HPDE6-E6E7 (cell line): Measurements from ENCODE around the gene RNGTT.

ENCODE experiments used
- DNase-seq: peaks from one replicate; pipeline ENCODE4 v3.0.0; 2011; ENCODE audit warnings: missing footprints; ENCODE audit errors: extremely low spot score

The RNGTT gene

GRCh38 chr6:88655586-88655985 is 307.8 kb downstream of the RNGTT start:
- no peak for DNase-seq

GRCh38 chr6:88653936-88654335 is 309.5 kb downstream of the RNGTT start:
- DNase-seq: no peak

GRCh38 chr6:88651400-88651799 is 312.0 kb downstream of the RNGTT start:
- no peak for DNase-seq

- no peak for DNase-seq
Observed at GRCh38 chr6:88650979-88651378, 312.4 kb downstream of the RNGTT start.

- no peak for DNase-seq
Observed at GRCh38 chr6:88650029-88650619, 313.3 kb downstream of the RNGTT start.

- no peak for DNase-seq
Observed at GRCh38 chr6:88641178-88641903, 322.1 kb downstream of the RNGTT start.

- DNase-seq: no peak
Observed at GRCh38 chr6:88637761-88638545, 325.5 kb downstream of the RNGTT start.

- DNase-seq: no peak
Observed at GRCh38 chr6:88636871-88637270, 326.5 kb downstream of the RNGTT start.

- DNase-seq: no peak
Observed at GRCh38 chr6:88633782-88634181, 329.6 kb downstream of the RNGTT start.

GRCh38 chr6:88631830-88632229 is 331.6 kb downstream of the RNGTT start:
- DNase-seq: no peak

- no peak for DNase-seq
Observed at GRCh38 chr6:88629838-88630494, 333.5 kb downstream of the RNGTT start.

GRCh38 chr6:88626460-88626859 is 337.0 kb downstream of the RNGTT start:
- no peak for DNase-seq

- DNase-seq: no peak
Observed at GRCh38 chr6:88623531-88623930, 339.9 kb downstream of the RNGTT start.

- DNase-seq: no peak
Observed at GRCh38 chr6:88619951-88620350, 343.5 kb downstream of the RNGTT start.

- DNase-seq: no peak
Observed at GRCh38 chr6:88616380-88616779, 347.0 kb downstream of the RNGTT start.

- no peak for DNase-seq
Observed at GRCh38 chr6:88614316-88614877, 349.0 kb downstream of the RNGTT start.

- DNase-seq: no peak
Observed at GRCh38 chr6:88612631-88613030, 350.8 kb downstream of the RNGTT start.

GRCh38 chr6:88611721-88612120 is 351.7 kb downstream of the RNGTT start:
- DNase-seq: no peak

- no peak for DNase-seq
Observed at GRCh38 chr6:88609983-88610382, 353.4 kb downstream of the RNGTT start.

GRCh38 chr6:88605271-88605670 is 358.1 kb downstream of the RNGTT start:
- no peak for DNase-seq

- DNase-seq: no peak
Observed at GRCh38 chr6:88599571-88599970, 363.8 kb downstream of the RNGTT start.

- no peak for DNase-seq
Observed at GRCh38 chr6:88596801-88597200, 366.6 kb downstream of the RNGTT start.
